HG02678 (cell line): ENCODE data around the gene TOX2.
"Not testable (repeated sequence)": the region's sequence is repeated elsewhere in the genome, so short reads cannot be mapped to it uniquely, and the experiment has no call there.

Source experiments
- ATAC-seq: cut with Tn5 transposase; IDR thresholded peaks from one replicate; pipeline ENCODE4 v1.9.1; 2021; ENCODE audit warnings: mild to moderate bottlenecking, moderate library complexity; ENCODE audit not compliant: unreplicated experiment

The TOX2 gene

DNA sequence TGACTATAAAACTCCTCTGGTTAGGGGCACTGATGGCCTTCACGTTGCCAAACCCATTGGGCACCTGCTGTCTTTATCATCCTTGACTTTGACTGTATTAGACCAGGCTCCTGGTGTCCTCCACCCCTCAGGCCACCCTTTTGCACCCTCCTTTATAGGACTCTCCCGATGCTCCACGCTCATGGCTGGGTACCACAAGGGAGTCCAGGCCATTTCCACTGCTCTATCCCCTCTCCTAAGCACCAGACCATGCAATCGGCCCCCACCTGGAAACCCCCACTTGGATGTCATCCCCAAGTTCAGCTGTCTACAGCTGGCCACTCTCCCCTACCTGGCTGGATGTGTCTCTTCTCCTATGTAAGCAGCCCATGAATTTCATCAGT lies 115.2 kb downstream of the TOX2 start:
- no peak for ATAC-seq

DNA sequence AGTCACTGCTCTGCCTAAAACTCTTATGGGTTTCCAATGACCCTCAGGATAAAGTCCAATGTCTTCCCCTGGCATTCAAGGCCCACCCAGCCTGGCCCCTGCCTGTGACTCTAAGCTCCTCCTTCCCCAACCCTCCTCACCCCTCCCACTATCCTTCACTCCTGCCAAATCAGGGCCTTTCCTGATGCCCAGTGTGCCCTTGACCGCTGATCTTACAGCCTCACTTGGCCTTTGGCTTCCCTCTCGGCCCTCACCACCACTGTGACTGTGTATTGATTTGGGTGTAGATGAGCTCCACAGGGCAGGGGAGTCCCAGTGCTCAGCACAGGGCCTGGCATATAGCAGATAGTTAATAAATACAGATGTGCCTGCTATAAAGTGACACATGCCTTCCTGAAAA lies 115.7 kb downstream of the TOX2 start:
- no peak for ATAC-seq

DNA sequence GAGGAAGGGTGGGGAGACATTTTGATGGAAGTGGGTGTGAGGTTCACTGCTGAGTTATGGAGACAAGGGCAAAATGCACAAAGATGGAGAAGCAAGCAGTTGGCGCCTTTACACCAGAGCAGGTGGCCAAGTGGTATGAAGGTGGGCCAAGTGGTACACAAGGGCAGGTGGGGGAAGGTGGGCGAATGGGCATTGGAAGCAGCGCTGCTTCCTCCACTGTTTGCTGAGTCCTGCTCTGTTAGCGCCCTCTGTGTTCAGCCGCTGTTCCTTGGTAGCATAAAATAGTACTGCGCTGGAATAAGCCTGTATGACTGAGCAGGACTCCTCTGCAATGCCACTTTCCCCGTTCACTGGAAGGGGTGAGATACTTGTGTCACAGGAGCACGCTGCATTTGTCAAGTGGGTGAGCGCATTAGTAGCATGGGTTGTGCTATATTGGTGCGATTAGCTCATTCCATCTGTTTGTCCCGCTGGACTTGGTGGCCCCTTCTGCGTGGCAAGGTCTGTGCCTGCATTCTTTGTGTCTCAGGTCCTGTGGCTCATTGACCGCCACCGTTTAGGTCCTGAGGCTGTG lies 116.4 kb downstream of the TOX2 start:
- ATAC-seq = no peak

DNA sequence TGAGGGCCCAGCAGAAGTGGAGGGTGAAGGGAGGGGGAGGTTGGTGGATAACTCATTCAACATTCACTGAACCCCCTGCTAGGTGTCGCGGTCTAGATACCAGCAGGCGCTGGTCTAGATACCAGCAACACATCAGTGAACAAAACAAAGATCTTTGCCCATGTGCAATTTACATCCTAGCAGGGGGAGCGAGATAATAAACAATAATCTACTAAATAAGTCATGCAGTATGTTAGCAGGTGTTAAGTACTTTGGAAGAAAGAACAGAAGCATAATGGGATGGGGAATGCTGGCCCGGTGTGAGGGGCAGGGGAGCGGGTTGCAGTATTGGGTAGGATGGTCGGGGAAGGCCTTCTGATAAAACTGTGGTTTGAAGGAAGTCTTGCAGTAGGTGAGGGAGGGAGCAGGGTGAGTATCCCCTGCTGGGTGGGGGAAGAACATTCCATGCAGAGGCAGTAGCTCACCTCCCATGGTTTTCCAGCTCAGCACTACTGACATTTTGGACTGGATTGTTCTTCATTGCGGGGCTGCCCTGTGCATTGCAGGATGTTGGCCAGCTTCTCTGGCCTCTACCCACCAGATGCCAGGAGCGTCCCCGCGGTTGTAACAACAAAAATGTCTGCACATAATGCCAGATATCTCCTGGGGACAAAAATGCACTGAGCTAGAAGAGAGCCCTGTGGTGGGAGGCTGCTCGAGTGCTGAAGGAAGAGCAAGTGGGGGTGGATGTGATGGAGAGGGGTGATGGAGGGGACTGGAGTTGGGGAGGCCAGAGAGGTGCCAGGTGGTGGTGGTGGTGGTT lies 117.3 kb downstream of the TOX2 start:
- no peak for ATAC-seq

DNA sequence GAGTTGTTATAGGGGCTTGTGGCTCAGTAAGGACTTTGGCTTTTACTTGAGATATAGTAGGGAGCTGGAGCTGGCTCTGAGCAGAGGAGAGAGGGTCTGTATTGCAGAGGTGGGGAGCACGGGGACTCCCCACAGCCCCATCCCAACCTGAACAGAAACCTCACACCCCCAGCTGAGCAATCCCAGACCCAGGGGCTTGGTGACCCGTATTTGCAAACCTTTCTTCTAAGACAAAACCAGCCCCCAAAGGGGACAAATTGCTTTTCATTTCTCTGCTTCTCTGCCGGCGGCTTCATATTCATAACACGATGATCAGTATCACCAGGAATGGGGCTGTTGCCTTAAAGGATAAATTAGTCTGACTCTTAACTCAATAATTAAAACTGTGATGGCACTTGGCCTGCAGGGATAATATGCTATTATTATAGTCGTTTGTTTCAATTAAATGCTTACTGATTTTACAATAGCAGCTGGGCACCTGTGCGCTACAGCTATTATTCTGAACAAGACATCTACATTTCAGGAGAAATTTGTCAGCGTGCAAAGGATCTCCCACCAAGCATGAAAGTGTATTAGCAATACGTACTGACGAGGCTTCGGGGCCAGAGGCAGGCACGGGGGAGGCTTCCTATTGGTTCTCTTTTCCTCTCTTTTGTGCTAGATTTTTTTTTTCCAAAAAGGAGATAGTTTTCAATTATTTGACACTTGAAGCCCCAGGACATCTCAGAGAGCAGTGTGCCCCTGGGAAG lies 118.1 kb downstream of the TOX2 start:
- ATAC-seq = no peak

DNA sequence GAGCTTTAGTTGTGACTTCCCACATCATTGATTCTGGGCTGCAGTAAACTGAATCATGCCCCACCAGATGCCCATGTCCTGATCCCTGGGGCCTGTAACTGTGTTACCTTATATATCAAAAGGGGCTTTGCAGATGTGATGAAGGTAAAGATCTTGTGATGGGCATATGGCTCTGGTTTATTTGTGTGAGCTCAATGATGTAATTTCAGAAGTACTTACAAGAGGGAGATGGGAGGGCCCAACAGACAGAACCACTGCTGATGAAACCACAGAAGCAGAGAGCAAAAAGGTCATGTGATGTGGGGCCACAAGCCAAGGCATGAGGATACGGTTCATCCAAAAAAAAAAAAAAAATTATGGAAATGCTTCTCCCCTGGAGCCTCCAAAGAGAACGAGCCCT lies 118.7 kb downstream of the TOX2 start:
- no peak for ATAC-seq

DNA sequence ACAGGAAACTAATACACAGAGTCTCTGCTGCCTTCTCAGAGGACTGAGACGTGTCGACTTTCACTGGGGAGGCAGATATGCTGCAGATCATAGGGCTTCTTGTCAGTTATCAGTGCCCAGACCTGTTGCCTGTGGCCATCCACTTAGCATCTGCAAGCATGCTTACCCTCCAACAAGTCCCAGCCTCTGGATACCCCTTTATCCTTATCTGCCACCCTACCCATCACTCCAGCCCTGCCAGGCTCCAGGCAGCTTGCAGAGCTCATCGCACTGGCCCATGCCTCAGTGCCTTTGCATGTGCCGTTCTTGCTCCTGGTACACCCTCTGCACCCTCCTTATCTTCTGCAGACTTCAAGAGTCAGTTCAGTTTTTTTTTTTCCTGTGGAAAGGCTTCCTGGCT lies 119.2 kb downstream of the TOX2 start:
- ATAC-seq = no peak

DNA sequence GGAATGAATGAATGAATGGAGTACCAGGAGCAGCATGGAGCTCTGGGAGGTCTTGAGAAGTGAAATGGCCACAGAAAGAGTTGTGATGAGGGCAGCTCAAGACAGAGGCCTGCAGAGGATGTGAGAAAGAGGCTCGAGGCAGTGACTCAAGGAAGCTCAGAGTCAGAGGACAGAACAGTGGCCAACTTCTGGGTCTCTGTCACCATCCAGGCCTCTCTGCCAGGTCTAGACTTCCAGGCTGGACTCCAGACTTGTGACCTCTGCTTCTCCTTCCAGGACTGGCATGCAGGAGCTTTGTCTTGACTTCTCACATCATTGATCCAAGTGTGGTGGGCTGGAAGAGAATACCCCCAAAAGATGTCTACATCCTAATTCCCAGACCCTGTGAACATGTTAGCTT lies 119.8 kb downstream of the TOX2 start:
- ATAC-seq = no peak

DNA sequence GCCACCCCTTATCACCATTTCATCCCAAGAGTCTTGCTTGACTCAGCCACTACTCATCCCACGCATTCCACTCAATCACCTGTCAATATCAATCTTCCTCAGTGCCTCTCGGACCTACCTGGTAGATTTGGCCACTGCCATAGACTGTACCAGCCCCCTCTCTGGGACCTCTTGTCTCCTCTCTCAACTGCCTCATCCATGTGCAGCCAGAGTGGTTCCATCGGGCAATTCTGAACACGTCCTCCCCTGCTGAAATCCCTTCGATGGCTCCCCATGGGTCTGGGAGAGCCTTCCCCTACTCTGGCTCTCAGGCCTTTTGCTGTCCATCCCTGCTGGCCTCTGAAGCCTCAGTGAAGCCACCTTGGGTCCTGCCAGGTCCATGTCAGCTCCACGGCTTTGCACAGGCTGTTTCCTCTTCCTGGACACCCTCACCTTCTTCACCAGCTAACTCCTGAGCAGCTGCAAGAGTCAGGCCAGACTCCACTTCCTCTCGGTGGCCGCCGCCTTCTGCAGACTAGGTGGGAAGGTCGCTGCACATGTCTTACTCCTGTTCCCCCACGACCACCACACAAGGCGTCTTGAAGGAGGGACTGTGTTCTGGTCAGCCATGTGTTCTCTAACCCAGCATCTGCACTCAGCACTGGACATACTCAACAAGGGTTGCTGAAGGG lies 120.4 kb downstream of the TOX2 start:
- ATAC-seq = no peak

DNA sequence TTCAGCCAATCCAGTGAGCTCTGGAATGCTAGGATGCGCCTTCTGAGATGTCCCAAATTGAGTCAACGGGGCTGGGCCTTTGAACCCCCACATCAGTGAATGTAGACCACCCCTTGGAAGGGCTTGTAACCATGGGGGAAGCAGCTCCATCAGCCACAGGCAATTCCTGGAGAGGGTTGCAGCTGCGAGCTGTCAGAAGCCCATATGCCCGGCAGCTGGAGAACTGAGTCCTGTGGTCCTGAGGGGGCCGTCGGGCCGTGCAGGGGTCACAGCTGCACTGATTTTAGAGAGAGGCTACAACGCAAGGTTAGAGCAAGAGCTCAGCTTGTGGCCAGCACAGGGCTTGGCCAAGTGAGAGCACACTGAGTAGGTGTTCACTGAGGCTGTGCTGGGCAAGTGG lies 121.3 kb downstream of the TOX2 start:
- ATAC-seq = no peak

DNA sequence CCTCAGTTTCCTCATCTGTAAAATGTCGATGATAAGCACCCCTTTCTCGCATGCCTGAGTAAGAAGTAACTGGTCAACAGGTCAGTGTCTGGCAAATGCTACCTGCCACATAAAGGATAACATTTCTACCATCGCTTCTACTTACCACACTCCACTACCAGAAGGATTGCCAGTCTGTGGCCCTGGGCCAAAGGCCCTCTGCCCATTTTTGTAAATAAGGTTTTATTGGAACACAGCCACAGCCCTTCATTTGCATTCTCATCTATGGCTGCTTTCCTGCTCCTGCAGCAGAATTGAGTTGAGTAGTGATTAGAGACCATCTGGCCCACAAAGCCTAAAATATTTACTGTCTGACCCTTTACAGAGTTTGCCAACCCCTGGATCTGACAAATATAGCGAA lies 121.8 kb downstream of the TOX2 start:
- no peak for ATAC-seq

DNA sequence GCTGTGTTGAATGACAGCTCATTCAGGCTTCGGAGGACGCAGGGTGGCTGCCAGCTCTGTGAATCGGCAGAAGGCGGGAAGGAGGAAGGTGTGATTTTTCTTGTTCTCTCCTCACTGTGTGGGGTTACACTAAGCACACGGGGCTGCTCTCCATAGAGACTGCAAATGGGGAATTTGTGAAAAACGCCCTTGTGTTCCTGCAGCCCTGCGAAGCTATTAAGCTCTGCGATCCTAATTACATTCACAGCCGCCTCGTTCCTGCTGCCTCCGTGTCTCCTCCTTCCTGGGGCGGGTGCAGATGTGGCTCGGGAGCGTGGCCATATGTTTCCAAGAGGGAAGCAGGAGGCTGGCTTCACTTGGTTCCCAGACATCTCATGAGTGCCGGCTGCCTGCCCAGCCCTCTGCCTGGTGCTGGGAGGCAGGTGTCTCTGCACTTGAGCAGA lies 124.0 kb downstream of the TOX2 start:
- no peak for ATAC-seq

DNA sequence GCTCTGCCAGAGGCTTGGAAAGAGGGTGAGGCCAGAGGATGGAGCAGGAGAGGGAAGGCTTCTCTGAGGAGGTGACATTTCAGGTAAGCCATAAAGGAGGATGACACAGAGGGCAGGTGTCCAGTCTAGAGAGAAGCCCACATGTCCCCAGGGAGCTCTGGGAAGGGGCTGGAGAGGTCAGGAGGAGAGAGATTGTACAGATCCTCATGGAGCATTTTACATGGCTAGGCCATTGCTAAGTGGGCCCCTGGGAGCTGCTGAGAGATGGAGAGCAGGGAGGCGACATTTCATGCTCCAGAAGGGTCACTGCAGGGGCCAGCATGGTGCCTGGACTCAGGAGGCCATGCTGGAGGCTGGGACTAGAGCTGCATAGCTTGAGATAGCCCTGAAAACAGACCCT lies 124.5 kb downstream of the TOX2 start:
- no peak for ATAC-seq

DNA sequence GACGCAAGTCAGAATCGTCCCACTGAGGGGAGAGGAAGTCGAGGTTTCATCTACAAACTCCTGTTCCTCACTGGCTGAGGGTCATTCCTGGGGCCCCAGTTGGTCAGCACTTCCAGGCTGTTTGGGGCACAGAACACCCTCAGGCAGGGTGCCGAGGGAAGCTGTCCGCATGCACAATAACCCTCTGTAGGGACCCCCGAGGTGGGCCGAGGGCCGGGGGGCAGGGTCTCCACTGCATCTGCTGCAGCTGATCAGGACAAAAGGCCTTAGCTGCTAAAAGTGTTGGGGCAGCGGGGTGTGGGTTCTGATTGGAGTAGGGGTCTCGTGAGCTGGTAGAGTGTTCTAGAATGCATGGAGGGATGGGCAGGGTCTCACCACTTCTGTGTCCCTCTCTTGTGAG lies 125.1 kb downstream of the TOX2 start:
- no peak for ATAC-seq

DNA sequence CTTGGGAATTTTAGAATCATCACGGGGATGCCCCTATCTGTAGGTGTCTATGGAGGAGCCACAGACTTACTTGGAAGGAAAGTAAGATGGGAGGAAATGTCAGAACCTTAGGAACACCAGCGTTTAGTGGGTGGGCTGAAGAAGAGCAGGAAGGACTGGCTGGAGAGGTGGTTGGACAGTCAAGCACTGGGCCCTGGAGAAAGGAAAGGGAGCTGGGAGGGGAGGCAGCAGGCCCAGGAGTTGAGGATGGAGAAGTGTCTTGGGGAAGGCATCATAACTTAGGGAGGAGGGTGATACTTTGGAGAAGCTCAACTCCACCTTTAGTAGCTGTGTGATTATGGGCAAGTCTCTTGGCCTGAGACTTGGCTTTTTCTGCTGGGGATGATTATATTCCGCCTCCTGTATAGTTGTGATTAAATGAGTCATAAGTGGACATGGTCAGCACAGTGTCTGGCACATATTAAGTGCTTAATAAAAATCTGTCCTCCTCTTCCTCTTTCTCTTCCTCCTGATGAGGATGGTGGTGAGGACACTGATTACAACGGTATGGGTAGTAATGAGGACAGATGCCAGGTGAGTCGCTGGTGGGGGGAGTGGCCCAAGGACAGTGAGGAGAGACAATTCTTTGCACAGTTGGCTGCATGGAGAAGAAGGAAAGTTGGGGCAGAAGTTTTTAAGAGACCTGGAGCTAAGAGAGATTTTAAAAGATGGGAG lies 125.7 kb downstream of the TOX2 start:
- ATAC-seq = no peak

DNA sequence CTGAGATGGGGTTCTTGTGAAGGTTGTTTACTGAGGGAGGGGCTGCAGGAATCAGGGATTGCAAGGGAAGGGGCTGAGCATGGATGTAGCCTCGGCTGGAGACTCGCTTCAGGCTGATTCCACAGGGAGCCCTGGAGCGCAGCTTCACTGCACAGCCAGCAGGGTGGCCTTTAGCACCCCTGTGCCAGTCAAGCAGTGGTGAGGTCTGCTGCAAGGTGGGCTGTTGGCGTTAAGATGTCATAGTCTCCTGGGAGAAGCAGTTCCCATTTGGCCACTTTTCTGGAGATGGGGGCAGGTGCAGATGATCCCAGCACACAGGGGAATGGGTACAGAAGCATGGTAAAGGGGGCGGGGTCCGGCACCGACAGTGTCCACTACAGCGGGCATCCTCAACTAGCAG lies 126.3 kb downstream of the TOX2 start:
- no peak for ATAC-seq

DNA sequence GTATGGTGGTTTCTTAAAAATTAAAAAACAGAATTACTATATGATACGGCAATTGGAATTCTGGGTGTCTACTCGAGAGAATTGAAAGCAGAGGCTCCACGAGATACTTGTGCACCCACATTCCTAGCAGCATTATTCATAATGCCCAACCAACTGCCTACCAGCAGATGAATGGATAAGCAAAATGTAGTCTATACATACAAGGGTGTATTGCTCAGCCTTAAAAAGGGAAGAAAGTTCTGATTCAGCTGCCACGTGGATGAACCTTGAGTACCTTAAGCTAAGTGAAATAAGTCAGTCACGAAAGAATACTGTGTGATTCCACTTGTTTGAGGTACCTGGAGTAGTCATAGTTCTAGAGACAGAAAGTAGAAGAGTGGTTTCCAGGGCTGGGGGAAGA lies 130.1 kb downstream of the TOX2 start:
- not testable (repeated sequence) for ATAC-seq

DNA sequence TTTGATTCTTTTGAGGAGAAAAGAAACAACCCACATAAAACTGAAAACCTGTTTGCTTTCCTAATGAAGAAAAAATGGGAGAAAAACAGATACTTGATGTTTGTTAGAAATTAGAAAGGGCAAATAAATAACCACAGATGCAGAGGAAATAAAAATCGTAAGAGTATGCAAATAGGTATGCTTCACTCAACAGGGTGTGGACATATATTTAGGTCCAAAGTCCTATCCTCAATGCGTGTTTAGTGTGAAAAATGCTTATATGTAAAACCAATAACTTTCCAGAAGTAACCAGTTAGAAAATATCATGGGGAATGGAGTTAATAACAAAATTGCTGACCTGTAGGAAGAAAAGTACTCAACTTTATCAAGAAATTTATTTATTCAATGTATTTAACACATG lies 135.7 kb downstream of the TOX2 start:
- no peak for ATAC-seq

DNA sequence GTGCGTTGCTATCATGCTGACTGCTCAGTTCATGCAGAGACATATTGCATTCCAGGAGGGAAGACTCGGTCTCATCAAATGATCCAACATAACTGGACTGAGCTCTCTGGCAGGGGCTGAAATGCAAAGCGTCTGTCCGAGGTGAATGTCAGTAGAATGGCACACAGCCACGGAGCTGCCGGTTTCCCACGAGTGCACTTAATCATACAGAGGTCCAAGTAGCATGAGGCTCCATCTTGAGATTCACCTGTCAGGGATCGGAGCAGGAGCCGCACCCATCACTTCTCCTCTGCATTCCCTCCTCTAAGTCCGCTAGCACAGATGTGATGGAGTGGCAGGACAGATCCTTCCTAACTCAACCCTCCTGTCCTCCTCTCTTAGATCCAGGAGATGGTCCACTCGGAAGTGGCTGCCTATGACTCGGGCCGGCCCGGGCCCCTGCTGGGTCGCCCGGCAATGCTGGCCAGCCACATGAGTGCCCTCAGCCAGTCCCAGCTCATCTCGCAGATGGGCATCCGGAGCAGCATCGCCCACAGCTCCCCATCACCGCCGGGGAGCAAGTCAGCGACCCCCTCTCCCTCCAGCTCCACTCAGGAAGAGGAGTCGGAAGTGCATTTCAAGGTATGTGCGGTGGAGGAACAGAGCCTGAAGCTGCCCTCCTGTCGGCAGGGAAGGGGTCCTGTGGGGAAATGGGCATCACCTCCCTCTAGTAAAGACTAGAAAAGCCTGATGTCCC lies 136.4 kb downstream of the TOX2 start:
- no peak for ATAC-seq

DNA sequence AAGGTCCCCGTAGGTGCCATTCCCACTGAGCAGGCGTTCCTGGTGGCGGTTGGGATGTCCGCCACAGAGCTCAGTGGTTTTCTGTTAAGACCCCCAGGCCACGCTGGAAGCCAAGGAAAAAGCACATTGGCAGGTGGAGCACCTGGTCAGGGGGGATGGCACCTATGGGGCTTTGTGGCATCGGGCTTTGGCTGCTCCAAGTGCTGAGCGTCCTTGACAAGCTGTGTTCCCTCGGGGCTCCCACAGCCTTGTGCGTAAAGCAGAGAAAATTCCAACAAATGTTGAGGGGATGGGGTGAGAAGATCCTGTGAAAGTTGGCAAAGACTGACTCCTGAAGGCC lies 137.0 kb downstream of the TOX2 start:
- ATAC-seq = no peak
